ENCODE results near the gene CD36.

GRCh38 chr7:80629023-80629422, 9.4 kb upstream of the CD36 start:
- TF ChIP-seq SUZ12 (IDR thresholded peaks at IDR 0.05; ENCODE audit: extremely low read depth, insufficient read depth, insufficient read length) (no peak), ZNF274 (IDR thresholded peaks at IDR 0.05; ENCODE audit: low read depth, low read length) (no peak)

Data from NT2/D1 (cell line).